ENCODE measurements around the gene COQ5. TPM values are rescaled to one million over a fixed set of nuclear protein-coding genes. Genes with fewer than 3 reads are reported as not detected.

Gene COQ5
- total and polyA plus RNA-seq, 2 of the 4 experiments (the other 2 are of a cell fraction), result 21.6 to 25.1 TPM

- no peak for TF ChIP-seq RCOR1 (IDR thresholded peaks at IDR 0.05; ENCODE audit: insufficient replicate concordance, low read length)
- TF ChIP-seq POLR2A (IDR thresholded peaks at IDR 0.05; ENCODE audit: low read depth, low read length), result peak; percentile 95
- TF ChIP-seq RFX5 (IDR thresholded peaks at IDR 0.05; ENCODE audit: low read depth, low read length), result no peak
These were observed 33.1 kb downstream of the COQ5 start, which contains the start of gene DYNLL1 (continued) for GRCh38 chr12:120495731-120496412.

- Histone ChIP-seq H2AK5ac (ENCODE audit: low read depth, low read length) (no peak overlapping the region), H4K20me1 (ENCODE audit: insufficient read depth, low read length) (peaks cover 27% of the 10 kb centered on the region), H3K79me1 (ENCODE audit: low read depth in 1 of 2, low read length in 2 of 2) (peaks cover 10 to 40% of the 10 kb centered on the region in 2 experiments), H3K18ac (ENCODE audit: low read depth, low read length) (peak overlapping the region; percentile 22; the same call in 1 of the 2 replicates), H2BK5ac (ENCODE audit: low read depth, low read length, poor library complexity, severe bottlenecking) (no peak overlapping the region), H2BK20ac (ENCODE audit: low read depth, low read length) (no peak overlapping the region), H3K56ac (ENCODE audit: extremely low read depth, insufficient read depth, low read length) (no peak overlapping the region), H4K91ac (ENCODE audit: insufficient read depth, low read depth, low read length) (no peak overlapping the region), H3K4me3 (ENCODE audit: insufficient read depth, low read depth, low read length) (peak overlapping the region; percentile 76), H3K27me3 (ENCODE audit: control insufficient read depth, insufficient read depth, low read length) (no peaks in the 10 kb centered on the region), H3K23ac (ENCODE audit: low read depth, low read length) (peak overlapping the region; percentile 50; the same call in 1 of the 2 replicates), H4K5ac (ENCODE audit: low read depth, low read length) (peak overlapping the region; percentile 16; the same call in 1 of the 2 replicates), H3K14ac (replicated peaks; ENCODE audit: low read depth, low read length) (peak overlapping the region; percentile 12), H3K27ac (ENCODE audit: insufficient read depth, low read length) (peak overlapping the region; percentile 21), H3K4me1 (ENCODE audit: control insufficient read depth, insufficient read depth, low read length) (peaks cover 1% of the 10 kb centered on the region), H2BK120ac (ENCODE audit: low read depth, low read length) (no peak overlapping the region), H3K9me1 (ENCODE audit: insufficient read depth, low read length) (peaks cover 6% of the 10 kb centered on the region; the same call in 1 of the 2 replicates), H2AFZ (replicated peaks; ENCODE audit: low read length, poor library complexity) (peak overlapping the region; percentile 90), H3K4me2 (ENCODE audit: low read depth, low read length) (peak overlapping the region; percentile 95), H4K8ac (ENCODE audit: low read depth in 2 of 2, low read length in 2 of 2) (peak overlapping the region; percentile 10 to 39; a peak in 1 of 4 replicates), H3K36me3 (ENCODE audit: control insufficient read depth, insufficient read depth, low read length) (peaks cover 15% of the 10 kb centered on the region), H2BK15ac (ENCODE audit: low read depth, low read length) (no peak overlapping the region), H2AK9ac (replicated peaks; ENCODE audit: low read depth, low read length, poor library complexity) (peak overlapping the region; percentile 75), H3K9ac (ENCODE audit: low read depth, low read length) (peak overlapping the region; percentile 44), H3K4ac (ENCODE audit: low read depth, low read length) (peak overlapping the region; percentile 35), H3K9me3 (ENCODE audit: control insufficient read depth, insufficient read depth, low read length) (no peaks in the 10 kb centered on the region)
- ChIA-PET POLR2A (ENCODE audit: unreplicated experiment) (interaction anchor here (0.6 to 0.8 kb wide), 2 partner anchors 8 to 294 kb away, joined by 3 to 4 read pairs; no protein-coding TSS in a partner anchor), CTCF (no interaction called here)
- dilution Hi-C loops (cut with HindIII; ENCODE audit: low sequenced_read_pairs, unreplicated experiment), result no loop called here
- BruUV-seq (replicated peaks), result no TSS peak
- ATAC-seq (ENCODE audit: low read depth) (peak; percentile 1; the same call in 1 of the 2 replicates), DNase-seq (no peak)
- TF ChIP-seq RCOR1 (IDR thresholded peaks at IDR 0.05; ENCODE audit: insufficient replicate concordance, low read length) (no peak), RAD21 (IDR thresholded peaks at IDR 0.05; ENCODE audit: low read length) (no peak), CHD1 (IDR thresholded peaks at IDR 0.05; ENCODE audit: low read depth, low read length) (no peak), CEBPB (IDR thresholded peaks at IDR 0.05; ENCODE audit: low read depth, low read length) (no peak), POLR2A (IDR thresholded peaks at IDR 0.05; ENCODE audit: low read depth, low read length) (no peak), MAZ (IDR thresholded peaks at IDR 0.05; ENCODE audit: borderline replicate concordance, low read depth, low read length) (no peak), SMC3 (IDR thresholded peaks at IDR 0.05; ENCODE audit: low read depth, low read length) (no peak), FOS (IDR thresholded peaks at IDR 0.05; ENCODE audit: low read depth, low read length) (no peak), RFX5 (IDR thresholded peaks at IDR 0.05; ENCODE audit: low read depth, low read length) (no peak), ELK1 (IDR thresholded peaks at IDR 0.05; ENCODE audit: borderline replicate concordance, low read depth, low read length) (no peak), CTCF (conservative IDR thresholded peaks at IDR 0.05; ENCODE audit: low read depth, low read length) (no peak)
- 27% methylated on average over 4 of the region's 17 CpGs; no CpG with 5 or more reads in 1 of the 2 experiments for WGBS, 2 experiments (ENCODE audit: extremely low coverage in 2 of 2, insufficient read length in 1 of 2)
- in situ Hi-C loops (cut with MboI; ENCODE audit: low sequenced_read_pairs), result no loop called here
- intact Hi-C loops (cut with micrococcal nuclease), result loop anchor here (2.0 kb wide), 1 partner anchor 20 kb away; no protein-coding TSS in a partner anchor
These were observed 33.7 kb downstream of the COQ5 start for GRCh38 chr12:120495186-120495730.
